ENCODE data around the gene PARP14. TPM values are rescaled to one million over a fixed set of nuclear protein-coding genes. Genes with fewer than 3 reads are reported as not detected.

Gene PARP14
- polyA plus RNA-seq, 1 experiment: 29.3 TPM

DNA sequence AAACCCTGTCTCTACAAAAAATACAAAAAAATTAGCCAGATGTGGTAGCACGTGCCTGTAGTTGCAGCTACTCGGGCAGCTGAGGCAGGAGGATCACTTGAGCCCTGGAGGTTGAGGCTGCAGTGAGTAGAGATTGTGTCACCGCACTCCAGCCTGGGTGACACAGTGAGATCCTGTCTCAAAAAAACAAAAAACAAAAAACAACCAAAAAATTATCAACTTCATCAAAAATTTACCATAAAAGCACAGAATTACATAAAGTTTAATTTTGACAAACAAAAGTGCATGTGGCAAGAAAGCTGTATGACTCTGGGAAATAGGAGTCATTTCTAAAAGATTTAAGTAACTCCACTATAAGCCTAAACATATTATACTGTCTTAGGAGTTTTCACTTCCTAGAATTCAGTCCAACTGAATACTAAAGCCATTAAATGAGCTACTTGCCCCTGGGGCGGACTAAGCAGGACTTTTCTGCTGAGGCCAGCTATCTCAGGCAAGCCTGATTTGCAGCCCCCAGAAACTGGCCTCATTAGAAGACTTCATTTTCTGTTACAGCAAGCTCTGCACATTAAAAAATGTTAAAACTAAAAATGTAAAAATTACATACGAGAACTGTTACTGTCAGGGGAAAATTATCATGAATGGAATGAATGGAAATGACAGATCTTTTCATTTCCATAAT is 90.0 kb downstream of the PARP14 start:
- Histone ChIP-seq H3K27ac (ENCODE audit: low read depth, low read length) (no peak overlapping the region), H3K9me3 (ENCODE audit: control insufficient read depth, insufficient read depth, low read length) (no peaks in the 10 kb centered on the region), H3K4me3 (ENCODE audit: low read depth, low read length) (no peak overlapping the region), H3K27me3 (ENCODE audit: control insufficient read depth, insufficient read depth, low read length) (no peaks in the 10 kb centered on the region)
- ChIA-PET CTCF (no interaction called here), POLR2A (no interaction called here)
- DNase-seq (ENCODE audit: low read depth, low spot score): no peak
- TF ChIP-seq, protein P1, sequence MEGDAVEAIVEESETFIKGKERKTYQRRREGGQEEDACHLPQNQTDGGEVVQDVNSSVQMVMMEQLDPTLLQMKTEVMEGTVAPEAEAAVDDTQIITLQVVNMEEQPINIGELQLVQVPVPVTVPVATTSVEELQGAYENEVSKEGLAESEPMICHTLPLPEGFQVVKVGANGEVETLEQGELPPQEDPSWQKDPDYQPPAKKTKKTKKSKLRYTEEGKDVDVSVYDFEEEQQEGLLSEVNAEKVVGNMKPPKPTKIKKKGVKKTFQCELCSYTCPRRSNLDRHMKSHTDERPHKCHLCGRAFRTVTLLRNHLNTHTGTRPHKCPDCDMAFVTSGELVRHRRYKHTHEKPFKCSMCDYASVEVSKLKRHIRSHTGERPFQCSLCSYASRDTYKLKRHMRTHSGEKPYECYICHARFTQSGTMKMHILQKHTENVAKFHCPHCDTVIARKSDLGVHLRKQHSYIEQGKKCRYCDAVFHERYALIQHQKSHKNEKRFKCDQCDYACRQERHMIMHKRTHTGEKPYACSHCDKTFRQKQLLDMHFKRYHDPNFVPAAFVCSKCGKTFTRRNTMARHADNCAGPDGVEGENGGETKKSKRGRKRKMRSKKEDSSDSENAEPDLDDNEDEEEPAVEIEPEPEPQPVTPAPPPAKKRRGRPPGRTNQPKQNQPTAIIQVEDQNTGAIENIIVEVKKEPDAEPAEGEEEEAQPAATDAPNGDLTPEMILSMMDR (IDR thresholded peaks at IDR 0.05; ENCODE audit: low read depth, low read length): no peak

DNA sequence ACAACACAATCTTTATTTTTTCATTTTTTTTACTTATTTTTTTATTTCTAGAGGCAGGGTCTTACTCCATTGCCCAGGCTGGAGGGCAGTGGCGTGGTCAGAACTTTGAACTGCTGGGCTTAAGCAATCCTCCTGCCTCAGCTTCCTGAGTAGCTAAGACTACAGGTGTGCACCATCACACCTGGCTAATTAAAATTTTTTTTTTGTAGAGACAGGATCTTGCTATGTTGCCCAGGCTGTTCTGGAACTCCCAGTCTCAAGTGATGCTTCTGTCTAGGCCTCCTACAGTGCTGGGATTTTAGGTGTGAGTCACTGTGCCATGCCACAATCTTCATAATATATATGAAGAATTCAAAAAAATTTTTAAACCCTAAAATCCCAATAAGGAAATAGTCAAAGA is 92.2 kb downstream of the PARP14 start:
- CTCF ChIA-PET: interaction anchor here (0.7 kb wide), 1 partner anchor 12 kb away, joined by 3 read pairs; no protein-coding TSS in a partner anchor
- Histone ChIP-seq H3K9me3 (ENCODE audit: control insufficient read depth, insufficient read depth, low read length) (no peaks in the 10 kb centered on the region), H3K27me3 (ENCODE audit: control insufficient read depth, insufficient read depth, low read length) (no peaks in the 10 kb centered on the region), H3K4me3 (ENCODE audit: low read depth, low read length) (no peak overlapping the region), H3K27ac (ENCODE audit: low read depth, low read length) (no peak overlapping the region)
- POLR2A ChIA-PET: no interaction called here
- TF ChIP-seq, protein P1 (IDR thresholded peaks at IDR 0.05; ENCODE audit: low read depth, low read length): no peak
- no peak for DNase-seq (ENCODE audit: low read depth, low spot score)

DNA sequence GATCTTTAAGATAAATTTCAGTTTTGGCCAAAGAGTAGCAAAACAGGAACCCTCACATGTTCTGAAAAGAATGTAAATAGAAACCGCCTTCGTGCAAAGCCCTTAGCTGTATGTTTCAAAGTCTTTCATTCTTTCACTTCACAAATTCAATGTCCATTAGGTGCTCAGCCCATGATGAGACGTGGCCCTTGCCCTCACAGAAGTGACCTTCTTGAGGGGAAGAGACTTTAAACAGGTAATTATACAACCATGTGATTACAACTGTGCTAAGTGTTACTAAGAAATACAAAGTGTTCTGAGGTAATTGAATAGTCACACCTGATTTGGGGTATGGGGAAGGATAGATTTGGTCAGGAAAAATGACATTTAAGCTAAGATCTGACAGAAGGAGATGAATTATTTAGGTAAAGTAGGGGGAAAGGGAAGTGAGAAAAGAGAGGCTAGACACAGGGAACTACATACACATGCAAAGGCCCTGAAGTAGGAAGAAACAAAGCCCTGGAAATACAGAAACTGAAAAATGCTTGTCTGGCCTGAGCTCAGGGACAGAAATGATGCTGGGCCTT is 93.4 kb downstream of the PARP14 start:
- H3K9me3 ChIP-seq (ENCODE audit: control insufficient read depth, insufficient read depth, low read length): no peaks in the 10 kb centered on the region
- H3K4me3 ChIP-seq (ENCODE audit: low read depth, low read length): no peak overlapping the region
- TF ChIP-seq, protein P1 (IDR thresholded peaks at IDR 0.05; ENCODE audit: low read depth, low read length): no peak
- no peak for DNase-seq (ENCODE audit: low read depth, low spot score)
- no peaks in the 10 kb centered on the region for H3K27me3 ChIP-seq (ENCODE audit: control insufficient read depth, insufficient read depth, low read length)
- CTCF ChIA-PET: interaction anchor here (1.8 kb wide), 1 partner anchor 19 kb away, joined by 9 read pairs; no protein-coding TSS in a partner anchor
- POLR2A ChIA-PET: no interaction called here
- H3K27ac ChIP-seq (ENCODE audit: low read depth, low read length): no peak overlapping the region

- ChIA-PET CTCF (interaction anchor here (0.6 to 1.8 kb wide), 2 partner anchors 16 to 19 kb away, joined by 4 to 9 read pairs; no protein-coding TSS in a partner anchor), POLR2A (no interaction called here)
- Histone ChIP-seq H3K27ac (ENCODE audit: low read depth, low read length) (no peak overlapping the region), H3K9me3 (ENCODE audit: control insufficient read depth, insufficient read depth, low read length) (no peaks in the 10 kb centered on the region), H3K4me3 (ENCODE audit: low read depth, low read length) (no peak overlapping the region), H3K27me3 (ENCODE audit: control insufficient read depth, insufficient read depth, low read length) (no peaks in the 10 kb centered on the region)
- TF ChIP-seq, protein P1 (IDR thresholded peaks at IDR 0.05; ENCODE audit: low read depth, low read length): no peak
- DNase-seq (ENCODE audit: low read depth, low spot score): no peak
Observed at GRCh38 chr3:122774564-122774963, 93.9 kb downstream of the PARP14 start.

DNA sequence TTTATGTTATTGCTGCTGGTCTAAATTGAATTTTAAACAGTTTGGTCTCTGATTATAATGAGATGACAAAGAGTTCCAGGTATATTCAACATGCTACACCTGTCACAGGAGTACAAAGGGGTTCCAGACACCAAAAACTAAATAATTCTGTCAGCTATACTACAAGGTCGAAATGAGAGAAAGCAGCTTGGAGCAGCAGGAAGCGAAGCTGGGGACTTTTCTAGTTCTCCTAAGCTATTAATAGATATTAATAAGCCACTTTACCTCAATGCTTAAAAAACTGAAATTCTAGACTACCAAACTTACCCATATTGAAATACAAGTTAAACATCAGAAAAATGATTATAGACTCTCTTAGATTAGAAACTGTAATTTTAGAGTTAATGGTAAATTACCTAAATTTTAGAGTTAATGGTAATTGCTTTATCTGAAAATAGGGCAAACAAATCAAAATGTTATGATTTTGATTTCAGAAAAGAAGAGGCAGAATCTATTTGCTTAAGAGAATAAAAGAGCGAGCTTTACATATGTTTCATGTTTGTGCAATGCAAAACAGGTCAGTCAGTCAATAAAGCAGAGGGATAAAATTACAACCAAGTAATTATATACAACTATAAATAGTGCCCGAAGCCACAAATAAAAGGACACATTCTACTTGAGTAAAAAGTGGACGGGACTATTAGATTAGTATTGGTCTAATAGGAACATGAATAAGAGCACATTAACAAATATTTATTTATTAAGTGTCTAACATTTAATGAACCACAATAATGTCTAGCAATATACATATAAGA is 96.2 kb downstream of the PARP14 start:
- no peaks in the 10 kb centered on the region for H3K27me3 ChIP-seq (ENCODE audit: control insufficient read depth, insufficient read depth, low read length)
- H3K9me3 ChIP-seq (ENCODE audit: control insufficient read depth, insufficient read depth, low read length): peaks cover 3% of the 10 kb centered on the region; the same call in 1 of the 2 replicates
- ChIA-PET POLR2A (no interaction called here), CTCF (no interaction called here)
- TF ChIP-seq, protein P1 (IDR thresholded peaks at IDR 0.05; ENCODE audit: low read depth, low read length): no peak
- DNase-seq (ENCODE audit: low read depth, low spot score): no peak
- no peak overlapping the region for H3K4me3 ChIP-seq (ENCODE audit: low read depth, low read length)
- no peak overlapping the region for H3K27ac ChIP-seq (ENCODE audit: low read depth, low read length)
